Activated CD8-positive, alpha-beta T cell treated with anti-CD3 and anti-CD28 coated beads for 36 hours (primary cell): ENCODE data around the gene ANKRD24. TPM values are rescaled to one million over a fixed set of nuclear protein-coding genes. Genes with fewer than 3 reads are reported as not detected.

ENCODE experiments used
- ATAC-seq: fragments of 200-7000 bp; cut with Tn5 transposase; one replicate; pipeline ENCODE4 v1.10.0; 2021; ENCODE audit warnings: mild to moderate bottlenecking, moderate library complexity
- CTCF ChIA-PET: fragments of 350-600 bp; sonication (Branson Sonifier 250); formaldehyde crosslinking; loops from one replicate; lab custom pipeline; 2021; ENCODE audit warnings: antibody characterized with exemption; lab: Charles Lee
- POLR2A ChIA-PET: fragments of 350-600 bp; sonication (Branson Sonifier 250); formaldehyde crosslinking; loops from one replicate; lab custom pipeline; 2021; ENCODE audit warnings: antibody characterized with exemption; lab: Charles Lee
- DNase-seq: peaks from one replicate; pipeline ENCODE4 v3.0.0-alpha.2; 2020
- H3K27ac Mint-ChIP-seq: one replicate; pipeline ENCODE4 v1.8.0; 2021; ENCODE audit warnings: mild to moderate bottlenecking, mixed read lengths
- H3K27me3 Mint-ChIP-seq: one replicate; pipeline ENCODE4 v1.8.0; 2021; ENCODE audit warnings: mixed read lengths
- H3K36me3 Mint-ChIP-seq: one replicate; pipeline ENCODE4 v1.8.0; 2021; ENCODE audit warnings: low read depth, mixed read lengths
- H3K4me1 Mint-ChIP-seq: one replicate; pipeline ENCODE4 v1.8.0; 2021; ENCODE audit warnings: low read depth, mixed read lengths
- H3K4me3 Mint-ChIP-seq: one replicate; pipeline ENCODE4 v1.8.0; 2021; ENCODE audit warnings: mild to moderate bottlenecking, moderate library complexity, mixed read lengths
- H3K9me3 Mint-ChIP-seq: one replicate; pipeline ENCODE4 v1.8.0; 2021; ENCODE audit warnings: mixed read lengths
- intact Hi-C: fragments of 100-400 bp; cut with micrococcal nuclease; formaldehyde crosslinking; loops from one replicate; pipeline ENCODE4 v1.10.0; 2022
- total RNA-seq, 2 experiments: library from RNA; stranded (reverse); gene quantifications; one replicate each; pipeline ENCODE4 v1.2.3, GENCODE V29; 2021
- TF ChIP-seq, protein P1 (sequence below): fragments of 200-600 bp; IDR thresholded peaks from one replicate; pipeline ENCODE4 v1.8.0; 2022; ENCODE audit warnings: antibody characterized with exemption, mild to moderate bottlenecking

Gene ANKRD24
- total RNA-seq, 2 experiments from 2014 or later, result 1.6 to 1.8 TPM

GRCh38 chr19:4173479-4174212 is 8.8 kb upstream of the ANKRD24 start:
- H3K27ac Mint-ChIP-seq, result no peak overlapping the region

DNA sequence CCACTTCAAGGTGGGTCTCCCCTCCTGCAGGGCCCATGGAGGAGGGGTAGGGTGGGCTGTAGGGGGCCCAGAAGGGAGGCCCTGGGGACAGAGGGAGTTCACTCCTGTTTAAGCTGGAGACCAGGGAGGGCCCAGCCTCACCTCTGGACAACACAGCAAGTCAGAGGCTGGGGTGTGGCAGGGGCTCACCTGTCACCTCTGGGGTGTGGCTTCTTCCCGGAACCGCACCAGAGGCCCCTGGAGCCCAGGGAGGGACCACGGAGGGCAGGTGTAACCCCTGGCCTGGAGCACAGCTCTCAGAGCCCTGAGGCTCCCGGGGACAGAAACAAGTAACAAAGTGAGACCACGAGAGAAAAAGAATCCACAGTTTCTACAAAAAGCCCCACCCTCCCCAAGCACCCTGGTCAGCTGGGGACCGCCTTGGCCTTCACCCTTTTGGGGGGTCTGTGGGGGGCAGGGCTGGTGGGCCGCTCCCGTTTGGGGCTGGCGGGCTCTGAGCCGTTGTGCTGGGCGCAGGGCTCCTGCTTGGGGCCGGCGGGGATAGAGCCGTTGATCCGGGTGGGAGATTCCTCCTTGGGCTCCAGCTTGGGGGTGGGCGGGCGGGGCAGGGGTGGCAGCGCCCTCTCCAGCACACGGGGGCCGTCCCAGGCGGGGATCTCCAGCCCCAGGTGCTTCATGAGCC is 8.1 kb upstream of the ANKRD24 start:
- CTCF ChIA-PET, result interaction anchor here (1.1 kb wide), 1 partner anchor 34 kb away, joined by 4 read pairs; no protein-coding TSS in a partner anchor
- intact Hi-C loops, result no loop called here
- Mint-ChIP-seq H3K36me3 (peaks cover 4% of the 10 kb centered on the region), H3K27ac (no peak overlapping the region), H3K9me3 (no peaks in the 10 kb centered on the region), H3K4me3 (no peak overlapping the region), H3K4me1 (peaks cover 4% of the 10 kb centered on the region), H3K27me3 (peaks cover 14% of the 10 kb centered on the region)
- TF ChIP-seq, protein P1, sequence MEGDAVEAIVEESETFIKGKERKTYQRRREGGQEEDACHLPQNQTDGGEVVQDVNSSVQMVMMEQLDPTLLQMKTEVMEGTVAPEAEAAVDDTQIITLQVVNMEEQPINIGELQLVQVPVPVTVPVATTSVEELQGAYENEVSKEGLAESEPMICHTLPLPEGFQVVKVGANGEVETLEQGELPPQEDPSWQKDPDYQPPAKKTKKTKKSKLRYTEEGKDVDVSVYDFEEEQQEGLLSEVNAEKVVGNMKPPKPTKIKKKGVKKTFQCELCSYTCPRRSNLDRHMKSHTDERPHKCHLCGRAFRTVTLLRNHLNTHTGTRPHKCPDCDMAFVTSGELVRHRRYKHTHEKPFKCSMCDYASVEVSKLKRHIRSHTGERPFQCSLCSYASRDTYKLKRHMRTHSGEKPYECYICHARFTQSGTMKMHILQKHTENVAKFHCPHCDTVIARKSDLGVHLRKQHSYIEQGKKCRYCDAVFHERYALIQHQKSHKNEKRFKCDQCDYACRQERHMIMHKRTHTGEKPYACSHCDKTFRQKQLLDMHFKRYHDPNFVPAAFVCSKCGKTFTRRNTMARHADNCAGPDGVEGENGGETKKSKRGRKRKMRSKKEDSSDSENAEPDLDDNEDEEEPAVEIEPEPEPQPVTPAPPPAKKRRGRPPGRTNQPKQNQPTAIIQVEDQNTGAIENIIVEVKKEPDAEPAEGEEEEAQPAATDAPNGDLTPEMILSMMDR, result no peak
- no peak for ATAC-seq
- POLR2A ChIA-PET, result no interaction called here
- no peak for DNase-seq

More at GRCh38 chr19:4173479-4174212, 8.8 kb upstream of the ANKRD24 start:
- intact Hi-C loops, result no loop called here
- Mint-ChIP-seq H3K9me3 (no peaks in the 10 kb centered on the region), H3K4me3 (no peak overlapping the region), H3K27me3 (peaks cover 14% of the 10 kb centered on the region), H3K36me3 (peaks cover 2% of the 10 kb centered on the region), H3K4me1 (peaks cover 3% of the 10 kb centered on the region)
- CTCF ChIA-PET, result interaction anchor here (1.1 kb wide), 1 partner anchor 34 kb away, joined by 4 read pairs; no protein-coding TSS in a partner anchor
- ATAC-seq (no peak), DNase-seq (no peak)
- TF ChIP-seq, protein P1, result no peak
- POLR2A ChIA-PET, result interaction anchor here (0.5 kb wide), 1 partner anchor 168 kb away, joined by 3 read pairs; no protein-coding TSS in a partner anchor

- Mint-ChIP-seq H3K4me1 (peaks cover 9% of the 10 kb centered on the region), H3K36me3 (peaks cover 9% of the 10 kb centered on the region), H3K27me3 (peaks cover 12% of the 10 kb centered on the region), H3K4me3 (no peak overlapping the region), H3K9me3 (no peaks in the 10 kb centered on the region), H3K27ac (no peak overlapping the region)
- no peak for ATAC-seq
- ChIA-PET CTCF (interaction anchor here (1.4 kb wide), 1 partner anchor 35 kb away, joined by 4 read pairs; no protein-coding TSS in a partner anchor), POLR2A (no interaction called here)
- no peak for DNase-seq
- intact Hi-C loops, result no loop called here
- TF ChIP-seq, protein P1, result no peak
These were observed 7.4 kb upstream of the ANKRD24 start for GRCh38 chr19:4174895-4175668.

- intact Hi-C loops, result no loop called here
- H3K27ac Mint-ChIP-seq, result no peak overlapping the region
- ATAC-seq, result no peak
- ChIA-PET CTCF (interaction anchor here (1.4 kb wide), 1 partner anchor 36 kb away, joined by 4 read pairs; no protein-coding TSS in a partner anchor), POLR2A (no interaction called here)
- peaks cover 12% of the 10 kb centered on the region for H3K4me1 Mint-ChIP-seq
- H3K4me3 Mint-ChIP-seq, result no peak overlapping the region
- TF ChIP-seq, protein P1, result no peak
- H3K36me3 Mint-ChIP-seq, result peaks cover 9% of the 10 kb centered on the region
- peaks cover 12% of the 10 kb centered on the region for H3K27me3 Mint-ChIP-seq
- H3K9me3 Mint-ChIP-seq, result no peaks in the 10 kb centered on the region
- no peak for DNase-seq
These were observed 6.9 kb upstream of the ANKRD24 start for GRCh38 chr19:4175669-4175931.
